SK-N-SH treated with all-trans-retinoic acid at 6 μM for 48 hours (cell line): Measurements from ENCODE around the gene C20orf202.

ENCODE experiments used
- ARNTL ChIP-seq: fragments of 450-650 bp; formaldehyde crosslinking; IDR thresholded peaks from 2 replicates; pipeline ENCODE4 v1.5.0; 2020; ENCODE audit warnings: low read depth, mild to moderate bottlenecking, moderate library complexity, borderline replicate concordance
- BACH2 ChIP-seq: fragments of 250-450 bp; sonication (Bioruptor Pico); IDR thresholded peaks from 2 replicates; pipeline ENCODE4 v1.9.0; 2021; ENCODE audit warnings: mild to moderate bottlenecking, borderline replicate concordance
- CREB5 ChIP-seq: fragments of 250-450 bp; sonication (Bioruptor Pico); IDR thresholded peaks from 2 replicates; pipeline ENCODE4 v1.5.1; 2020; ENCODE audit warnings: low read depth, mild to moderate bottlenecking, moderate library complexity
- TSHZ2 ChIP-seq: fragments of 250-450 bp; sonication (Bioruptor Pico); IDR thresholded peaks from 2 replicates; pipeline ENCODE4 v1.5.0; 2020; ENCODE audit warnings: mild to moderate bottlenecking, moderate library complexity
- ZFP30 ChIP-seq: fragments of 450-650 bp; formaldehyde crosslinking; IDR thresholded peaks from 2 replicates; pipeline ENCODE4 v1.5.0; 2022; ENCODE audit warnings: mild to moderate bottlenecking, moderate library complexity
- ZNF565 ChIP-seq: fragments of 450-650 bp; formaldehyde crosslinking; conservative IDR thresholded peaks from 2 replicates; pipeline ENCODE4 v1.5.0; 2020; ENCODE audit warnings: low read depth, mild to moderate bottlenecking, moderate library complexity
- ZNF8 ChIP-seq: fragments of 450-650 bp; formaldehyde crosslinking; IDR thresholded peaks from 2 replicates; pipeline ENCODE4 v1.5.0; 2020; ENCODE audit warnings: mild to moderate bottlenecking, moderate library complexity
- TF ChIP-seq, protein P1 (sequence below): fragments of 250-450 bp; sonication (Bioruptor Pico); IDR thresholded peaks from 2 replicates; pipeline ENCODE4 v1.8.0; 2021; ENCODE audit warnings: low read depth, mild to moderate bottlenecking, moderate library complexity, borderline replicate concordance
- TF ChIP-seq, protein P2 (sequence below): fragments of 250-450 bp; sonication (Bioruptor Pico); IDR thresholded peaks from 2 replicates; pipeline ENCODE4 v1.8.0; 2020; ENCODE audit warnings: mild to moderate bottlenecking, moderate library complexity, borderline replicate concordance

- no peak for TF ChIP-seq ZNF8 (CRISPR knock-in tag)
- no peak for TF ChIP-seq ARNTL
- TF ChIP-seq BACH2: no peak
- TF ChIP-seq, protein P1, sequence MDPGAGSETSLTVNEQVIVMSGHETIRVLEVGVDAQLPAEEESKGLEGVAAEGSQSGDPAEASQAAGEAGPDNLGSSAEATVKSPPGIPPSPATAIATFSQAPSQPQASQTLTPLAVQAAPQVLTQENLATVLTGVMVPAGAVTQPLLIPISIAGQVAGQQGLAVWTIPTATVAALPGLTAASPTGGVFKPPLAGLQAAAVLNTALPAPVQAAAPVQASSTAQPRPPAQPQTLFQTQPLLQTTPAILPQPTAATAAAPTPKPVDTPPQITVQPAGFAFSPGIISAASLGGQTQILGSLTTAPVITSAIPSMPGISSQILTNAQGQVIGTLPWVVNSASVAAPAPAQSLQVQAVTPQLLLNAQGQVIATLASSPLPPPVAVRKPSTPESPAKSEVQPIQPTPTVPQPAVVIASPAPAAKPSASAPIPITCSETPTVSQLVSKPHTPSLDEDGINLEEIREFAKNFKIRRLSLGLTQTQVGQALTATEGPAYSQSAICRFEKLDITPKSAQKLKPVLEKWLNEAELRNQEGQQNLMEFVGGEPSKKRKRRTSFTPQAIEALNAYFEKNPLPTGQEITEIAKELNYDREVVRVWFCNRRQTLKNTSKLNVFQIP: no peak
- TF ChIP-seq CREB5 (CRISPR knock-in tag): no peak
- TF ChIP-seq ZNF565 (CRISPR knock-in tag): no peak
- TF ChIP-seq, protein P2, sequence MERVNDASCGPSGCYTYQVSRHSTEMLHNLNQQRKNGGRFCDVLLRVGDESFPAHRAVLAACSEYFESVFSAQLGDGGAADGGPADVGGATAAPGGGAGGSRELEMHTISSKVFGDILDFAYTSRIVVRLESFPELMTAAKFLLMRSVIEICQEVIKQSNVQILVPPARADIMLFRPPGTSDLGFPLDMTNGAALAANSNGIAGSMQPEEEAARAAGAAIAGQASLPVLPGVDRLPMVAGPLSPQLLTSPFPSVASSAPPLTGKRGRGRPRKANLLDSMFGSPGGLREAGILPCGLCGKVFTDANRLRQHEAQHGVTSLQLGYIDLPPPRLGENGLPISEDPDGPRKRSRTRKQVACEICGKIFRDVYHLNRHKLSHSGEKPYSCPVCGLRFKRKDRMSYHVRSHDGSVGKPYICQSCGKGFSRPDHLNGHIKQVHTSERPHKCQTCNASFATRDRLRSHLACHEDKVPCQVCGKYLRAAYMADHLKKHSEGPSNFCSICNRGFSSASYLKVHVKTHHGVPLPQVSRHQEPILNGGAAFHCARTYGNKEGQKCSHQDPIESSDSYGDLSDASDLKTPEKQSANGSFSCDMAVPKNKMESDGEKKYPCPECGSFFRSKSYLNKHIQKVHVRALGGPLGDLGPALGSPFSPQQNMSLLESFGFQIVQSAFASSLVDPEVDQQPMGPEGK (CRISPR knock-in tag): no peak
- no peak for TF ChIP-seq ZFP30 (CRISPR knock-in tag)
- TF ChIP-seq TSHZ2 (CRISPR knock-in tag): no peak
Measured at GRCh38 chr20:1197801-1198200, 5.5 kb upstream of the C20orf202 start.
